NCI-H82 (cell line): ENCODE data around the gene SLFN14.
"Not testable (repeated sequence)": the region's sequence is repeated elsewhere in the genome, so short reads cannot be mapped to it uniquely, and the experiment has no call there.

Experiments
- DNase-seq: peaks from one replicate; lab custom pipeline; 2025; lab: John Stamatoyannopoulos, UW

Gene SLFN14

GRCh38 chr17:35560703-35561102, at the start of gene SLFN14:
SLFN14 (minus strand) TSS chr17:35560819; CDS start chr17:35558062, 2,757 bp downstream.
- DNase-seq = no peak

GRCh38 chr17:35609831-35610230, 49.2 kb upstream of the SLFN14 start:
- no peak for DNase-seq

- no peak for DNase-seq
Observed at GRCh38 chr17:35607239-35607847, 46.7 kb upstream of the SLFN14 start.

- DNase-seq = no peak
Observed at GRCh38 chr17:35605678-35606077, 45.1 kb upstream of the SLFN14 start.

- DNase-seq = no peak
Observed at GRCh38 chr17:35603674-35604073, 43.1 kb upstream of the SLFN14 start.

GRCh38 chr17:35597604-35598003, 37.0 kb upstream of the SLFN14 start:
- DNase-seq = no peak

- no peak for DNase-seq
Observed at GRCh38 chr17:35596530-35597233, 36.1 kb upstream of the SLFN14 start.

GRCh38 chr17:35596072-35596471, 35.5 kb upstream of the SLFN14 start:
- no peak for DNase-seq

GRCh38 chr17:35588196-35588920, 27.7 kb upstream of the SLFN14 start:
- peak; percentile 24 for DNase-seq

- DNase-seq = peak; percentile 97
Observed at GRCh38 chr17:35587074-35587961, 26.7 kb upstream of the SLFN14 start, which contains the start of gene AP2B1. AP2B1 (plus strand) TSS chr17:35587322; CDS start chr17:35594031, 6,709 bp downstream.

GRCh38 chr17:35586569-35587073, 26.0 kb upstream of the SLFN14 start:
- DNase-seq = peak; percentile 45

GRCh38 chr17:35584061-35584460, 23.4 kb upstream of the SLFN14 start:
- no peak for DNase-seq

GRCh38 chr17:35578929-35579432, 18.4 kb upstream of the SLFN14 start:
- no peak for DNase-seq

GRCh38 chr17:35578197-35578928, 17.7 kb upstream of the SLFN14 start, which contains the start of gene PEX12:
PEX12 (minus strand) TSS chr17:35578571; CDS start chr17:35578021, 550 bp downstream.
- peak; percentile 95 for DNase-seq

GRCh38 chr17:35577830-35578196, 17.2 kb upstream of the SLFN14 start:
- DNase-seq = no peak

GRCh38 chr17:35575759-35576158, 15.1 kb upstream of the SLFN14 start:
- DNase-seq = no peak

- no peak for DNase-seq
Observed at GRCh38 chr17:35569405-35569804, 8.8 kb upstream of the SLFN14 start.

GRCh38 chr17:35568561-35568960, 7.9 kb upstream of the SLFN14 start:
- peak; percentile 68 for DNase-seq

- no peak for DNase-seq
Observed at GRCh38 chr17:35566968-35567367, 6.3 kb upstream of the SLFN14 start.

GRCh38 chr17:35563181-35563580, 2.6 kb upstream of the SLFN14 start:
- not testable (repeated sequence) for DNase-seq
